Activated naive CD8-positive, alpha-beta T cell treated with anti-CD3 and anti-CD28 coated beads, Interleukin-2, amount 50 U/mL, for 24 hours (primary cell): ENCODE data around the gene TTLL5.

Source experiments
- ATAC-seq: fragments of 150-1000 bp; cut with Tn5 transposase; one replicate; pipeline ENCODE4 v1.10.0; 2021
- DNase-seq: peaks from one replicate; pipeline ENCODE4 v3.0.0; 2021
- H3K27ac Mint-ChIP-seq: one replicate; pipeline ENCODE4 v1.8.0; 2021; ENCODE audit warnings: mild to moderate bottlenecking, mixed read lengths
- H3K27me3 Mint-ChIP-seq: one replicate; pipeline ENCODE4 v1.8.0; 2021; ENCODE audit warnings: mixed read lengths
- H3K36me3 Mint-ChIP-seq: one replicate; pipeline ENCODE4 v1.8.0; 2021; ENCODE audit warnings: low read depth, mixed read lengths
- H3K4me1 Mint-ChIP-seq: one replicate; pipeline ENCODE4 v1.8.0; 2021; ENCODE audit warnings: mixed read lengths
- H3K4me3 Mint-ChIP-seq: one replicate; pipeline ENCODE4 v1.8.0; 2021; ENCODE audit warnings: mild to moderate bottlenecking, moderate library complexity, mixed read lengths
- H3K9me3 Mint-ChIP-seq: one replicate; pipeline ENCODE4 v1.8.0; 2021; ENCODE audit warnings: mixed read lengths

TTLL5 gene

DNA sequence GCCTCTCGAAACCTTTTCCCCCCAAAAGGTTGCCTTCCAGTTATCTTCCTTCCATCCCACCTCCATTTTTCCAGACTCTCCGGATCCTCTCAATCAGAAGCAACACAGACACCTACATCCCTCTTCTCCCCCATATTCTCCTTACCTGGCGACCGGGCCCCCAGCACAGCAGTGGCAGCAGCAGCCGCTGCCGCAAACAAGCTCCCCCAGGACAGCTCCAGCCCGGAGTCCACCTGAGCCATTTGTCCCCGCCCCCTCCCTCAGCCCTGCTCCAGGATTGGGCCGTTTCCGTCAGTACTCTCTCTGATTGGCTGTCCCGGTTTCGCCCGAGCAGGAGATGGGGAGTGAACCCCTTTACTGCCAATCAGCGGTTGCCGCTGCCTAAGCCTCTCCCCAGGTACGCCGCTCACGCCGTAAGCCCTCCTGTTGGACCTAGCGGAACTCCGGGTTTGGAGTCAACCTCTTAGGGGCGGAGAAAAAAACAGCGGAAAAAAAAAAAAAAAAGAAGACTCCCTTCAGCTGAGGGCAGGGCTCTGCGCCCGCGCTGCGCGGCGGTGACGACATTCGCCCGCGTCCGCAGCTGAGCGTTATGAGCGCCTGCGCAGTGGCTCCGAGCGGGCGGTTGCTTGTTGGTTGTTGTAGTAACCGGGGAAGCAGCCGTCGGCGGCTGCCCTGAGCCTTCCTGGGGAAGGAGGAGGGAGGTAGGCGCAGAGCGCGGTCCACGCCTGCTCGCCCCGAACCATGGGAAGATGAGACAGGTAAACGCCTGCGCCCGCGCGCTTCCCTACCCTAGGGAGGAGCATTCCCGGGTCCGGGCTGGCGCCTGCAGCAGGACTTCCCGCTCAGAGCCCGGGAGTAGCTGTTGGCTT, at the start of gene TTLL5, which contains the start of gene ERG28:
Gene TTLL5 (plus strand): TSS at position 617 of the 869 bp plus-strand sequence. CDS start 1,904 bp downstream, outside the sequence.
Gene ERG28 (minus strand): TSS at position 247 of the 869 bp plus-strand sequence. CDS start 3,374 bp downstream, outside the sequence.
- peak within 1 kb of the TSS; percentile 91 for H3K27ac Mint-ChIP-seq
- peaks cover 29% of the 10 kb centered on the region for H3K4me1 Mint-ChIP-seq
- peak within 1 kb of the TSS; percentile 94 for H3K4me3 Mint-ChIP-seq
- ATAC-seq (peak; percentile 100), DNase-seq (peak; percentile 94)
- H3K36me3 Mint-ChIP-seq: peaks cover 7% of the 10 kb centered on the region
- no peaks in the 10 kb centered on the region for H3K9me3 Mint-ChIP-seq
- H3K27me3 Mint-ChIP-seq: peaks cover 3% of the 10 kb centered on the region

GRCh38 chr14:75612157-75612556, 48.9 kb upstream of the TTLL5 start:
- no peaks in the 10 kb centered on the region for H3K27me3 Mint-ChIP-seq
- no peaks in the 10 kb centered on the region for H3K36me3 Mint-ChIP-seq
- peaks cover 3% of the 10 kb centered on the region for H3K4me1 Mint-ChIP-seq

DNA sequence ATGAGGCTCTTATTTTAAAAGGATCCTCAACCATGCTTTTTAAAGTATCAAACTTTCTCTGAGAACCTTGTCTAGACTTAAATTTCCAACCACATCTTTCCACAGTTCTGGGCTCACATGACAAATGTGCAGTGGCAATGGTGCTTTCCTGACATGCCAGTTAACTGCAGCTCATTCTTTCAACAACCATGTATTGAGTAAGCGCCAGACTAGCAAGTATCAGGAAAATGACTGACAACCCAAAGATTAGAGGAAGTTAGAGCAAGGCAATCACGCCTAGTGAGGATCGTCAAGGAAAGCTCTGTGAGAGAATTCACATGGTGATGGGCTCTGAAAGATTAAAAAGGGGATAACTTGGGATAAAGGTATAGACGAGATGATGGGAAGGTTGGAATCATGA, 46.9 kb upstream of the TTLL5 start:
- no peaks in the 10 kb centered on the region for H3K36me3 Mint-ChIP-seq
- H3K4me3 Mint-ChIP-seq: no peak overlapping the region
- ATAC-seq (no peak), DNase-seq (no peak)
- H3K27ac Mint-ChIP-seq: no peak overlapping the region
- H3K9me3 Mint-ChIP-seq: no peaks in the 10 kb centered on the region
- H3K27me3 Mint-ChIP-seq: no peaks in the 10 kb centered on the region
- peaks cover 3% of the 10 kb centered on the region for H3K4me1 Mint-ChIP-seq

More at GRCh38 chr14:75612157-75612556, 48.9 kb upstream of the TTLL5 start:
- Mint-ChIP-seq H3K27ac (no peak overlapping the region), H3K4me3 (no peak overlapping the region), H3K9me3 (peaks cover 6% of the 10 kb centered on the region)
- ATAC-seq (no peak), DNase-seq (no peak)

DNA sequence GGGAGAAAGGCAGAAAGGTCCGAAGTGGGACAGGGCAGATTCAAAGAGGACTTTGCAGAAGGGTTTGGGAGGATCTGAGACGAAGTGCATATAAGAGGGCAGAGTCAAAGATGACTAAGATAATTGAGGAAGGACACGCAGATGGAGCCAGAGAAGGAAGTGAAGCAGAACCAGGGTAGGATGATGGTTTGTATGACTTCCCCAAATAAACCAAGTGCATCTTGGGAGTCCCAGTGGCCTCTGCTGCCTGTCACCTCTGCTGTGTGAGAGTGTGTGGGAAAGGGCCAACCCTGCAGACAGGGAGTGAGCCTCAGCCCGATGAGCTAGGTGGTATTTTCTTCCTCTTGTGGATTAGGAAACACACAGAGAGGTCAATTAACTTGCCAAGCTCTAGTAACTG, 45.8 kb upstream of the TTLL5 start:
- DNase-seq (no peak), ATAC-seq (peak; percentile 43)
- Mint-ChIP-seq H3K27me3 (no peaks in the 10 kb centered on the region), H3K9me3 (no peaks in the 10 kb centered on the region), H3K27ac (no peak overlapping the region), H3K36me3 (no peaks in the 10 kb centered on the region), H3K4me1 (peaks cover 3% of the 10 kb centered on the region), H3K4me3 (no peak overlapping the region)

GRCh38 chr14:75619548-75619947, 41.5 kb upstream of the TTLL5 start:
- Mint-ChIP-seq H3K27me3 (no peaks in the 10 kb centered on the region), H3K4me3 (no peak overlapping the region), H3K27ac (no peak overlapping the region), H3K9me3 (no peaks in the 10 kb centered on the region), H3K36me3 (no peaks in the 10 kb centered on the region), H3K4me1 (peaks cover 3% of the 10 kb centered on the region)
- ATAC-seq: no peak
- no peak for DNase-seq

DNA sequence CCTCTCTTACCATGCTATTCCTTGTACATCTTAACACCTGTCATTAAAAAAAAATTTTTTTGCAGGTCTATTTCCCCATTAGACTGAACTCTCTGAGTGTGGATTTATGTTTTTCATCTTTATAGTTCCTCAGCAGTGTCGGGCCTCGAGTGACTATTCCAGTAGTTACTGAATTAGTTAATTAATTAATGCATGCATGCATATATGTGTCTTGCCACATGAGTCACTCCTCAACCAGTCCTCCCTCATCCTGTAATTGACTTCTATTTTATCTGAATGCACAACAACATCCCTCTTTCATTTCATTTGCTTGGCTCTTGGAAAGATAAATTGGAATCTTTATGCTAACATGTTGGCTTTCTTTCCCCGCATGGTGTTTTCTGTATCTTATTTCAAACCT, 36.0 kb upstream of the TTLL5 start:
- ATAC-seq (no peak), DNase-seq (no peak)
- H3K27me3 Mint-ChIP-seq: no peaks in the 10 kb centered on the region
- no peaks in the 10 kb centered on the region for H3K36me3 Mint-ChIP-seq
- no peaks in the 10 kb centered on the region for H3K9me3 Mint-ChIP-seq
- no peak overlapping the region for H3K4me3 Mint-ChIP-seq
- no peaks in the 10 kb centered on the region for H3K4me1 Mint-ChIP-seq
- no peak overlapping the region for H3K27ac Mint-ChIP-seq

DNA sequence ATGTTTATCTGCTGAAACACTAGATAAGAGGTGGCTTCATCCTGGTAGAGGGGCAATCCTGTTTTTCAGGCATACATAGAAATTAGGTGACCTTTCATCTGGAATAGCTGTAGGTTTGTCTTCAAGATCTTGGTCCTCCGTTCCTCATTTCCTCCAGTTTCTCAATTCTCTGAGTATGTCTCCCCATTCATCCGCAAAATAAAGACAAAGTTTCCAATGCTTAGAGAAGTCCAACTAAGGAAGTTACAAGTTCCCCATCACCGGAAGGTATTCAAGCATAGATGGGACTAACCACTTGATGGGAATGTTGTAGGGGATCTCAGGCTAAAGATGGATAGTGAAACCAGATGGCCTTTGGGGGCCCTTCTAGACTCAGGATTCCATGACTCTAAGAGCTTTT, 34.6 kb upstream of the TTLL5 start:
- no peaks in the 10 kb centered on the region for H3K27me3 Mint-ChIP-seq
- H3K27ac Mint-ChIP-seq: no peak overlapping the region
- H3K9me3 Mint-ChIP-seq: no peaks in the 10 kb centered on the region
- H3K4me3 Mint-ChIP-seq: no peak overlapping the region
- ATAC-seq: no peak
- DNase-seq: no peak
- H3K4me1 Mint-ChIP-seq: no peaks in the 10 kb centered on the region
- no peaks in the 10 kb centered on the region for H3K36me3 Mint-ChIP-seq

GRCh38 chr14:75626863-75627262, 34.2 kb upstream of the TTLL5 start:
- Mint-ChIP-seq H3K4me3 (no peak overlapping the region), H3K27ac (no peak overlapping the region), H3K27me3 (no peaks in the 10 kb centered on the region), H3K36me3 (no peaks in the 10 kb centered on the region), H3K4me1 (no peaks in the 10 kb centered on the region), H3K9me3 (no peaks in the 10 kb centered on the region)
- no peak for ATAC-seq
- no peak for DNase-seq

- H3K9me3 Mint-ChIP-seq: no peaks in the 10 kb centered on the region
- H3K27ac Mint-ChIP-seq: no peak overlapping the region
- no peak for ATAC-seq
- H3K4me3 Mint-ChIP-seq: no peak overlapping the region
- H3K36me3 Mint-ChIP-seq: no peaks in the 10 kb centered on the region
- no peak for DNase-seq
- no peaks in the 10 kb centered on the region for H3K27me3 Mint-ChIP-seq
- no peaks in the 10 kb centered on the region for H3K4me1 Mint-ChIP-seq
Measured at GRCh38 chr14:75627406-75627805, 33.6 kb upstream of the TTLL5 start.

- Mint-ChIP-seq H3K27me3 (no peaks in the 10 kb centered on the region), H3K4me3 (no peak overlapping the region), H3K27ac (no peak overlapping the region), H3K9me3 (no peaks in the 10 kb centered on the region), H3K4me1 (no peaks in the 10 kb centered on the region), H3K36me3 (no peaks in the 10 kb centered on the region)
- DNase-seq (no peak), ATAC-seq (no peak)
Measured at GRCh38 chr14:75628816-75629215, 32.2 kb upstream of the TTLL5 start.

DNA sequence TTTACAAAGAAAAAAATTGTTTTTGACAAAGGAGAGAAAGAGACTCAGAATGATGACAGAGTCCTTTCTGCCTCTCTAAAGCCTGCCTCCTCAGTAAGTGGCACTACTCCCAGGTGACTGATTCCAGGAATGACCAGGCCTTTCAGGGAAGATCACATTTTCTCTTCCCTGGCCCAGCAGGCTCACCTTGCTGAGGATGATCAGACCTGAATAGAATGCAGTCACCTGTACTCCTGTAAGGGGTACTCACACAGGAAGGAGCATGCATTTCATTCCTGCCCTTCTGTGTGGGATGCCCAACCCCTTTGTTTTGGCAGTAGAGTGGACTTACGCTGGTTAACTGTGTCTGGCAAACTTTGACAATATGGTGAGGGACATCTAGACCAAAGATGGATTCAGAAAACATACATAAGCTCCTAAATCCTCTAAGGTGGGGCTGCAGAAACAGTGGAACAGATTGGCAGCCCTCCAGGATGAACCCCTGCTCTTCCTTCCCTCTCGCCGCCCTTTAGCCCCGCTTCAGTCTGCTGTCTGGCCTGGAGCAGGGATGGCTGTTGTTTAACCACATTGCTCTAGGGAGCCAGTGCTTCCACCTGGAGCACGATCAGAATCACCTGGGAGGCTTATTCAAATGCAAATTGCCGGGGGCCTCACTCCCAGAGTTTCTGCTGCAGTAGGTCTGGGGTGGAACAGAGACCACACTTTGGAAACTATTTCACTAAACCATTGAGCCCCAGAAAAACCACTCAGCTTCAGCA, 30.2 kb upstream of the TTLL5 start:
- Mint-ChIP-seq H3K27ac (no peak overlapping the region), H3K9me3 (no peaks in the 10 kb centered on the region), H3K36me3 (no peaks in the 10 kb centered on the region), H3K4me1 (no peaks in the 10 kb centered on the region), H3K4me3 (no peak overlapping the region), H3K27me3 (no peaks in the 10 kb centered on the region)
- DNase-seq (no peak), ATAC-seq (no peak)

DNA sequence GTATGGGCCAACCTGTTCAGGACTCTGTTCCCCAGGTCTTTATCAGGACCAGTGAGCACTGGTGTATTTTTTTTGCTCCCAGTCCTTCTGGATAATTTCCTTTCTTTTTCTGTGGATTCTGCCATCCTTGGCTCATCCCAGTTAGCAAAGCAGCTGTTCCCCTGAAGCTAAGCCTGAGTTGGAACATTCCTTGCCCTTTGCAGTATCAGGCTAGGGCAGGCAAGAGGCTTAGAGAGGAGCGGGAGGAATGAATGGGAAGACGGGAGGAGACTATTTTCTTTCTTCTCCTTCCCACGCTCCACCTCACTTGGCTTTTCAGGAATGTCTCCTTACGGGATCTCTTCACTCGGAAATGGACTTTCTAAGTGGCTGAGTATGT, 29.6 kb upstream of the TTLL5 start:
- H3K4me1 Mint-ChIP-seq: no peaks in the 10 kb centered on the region
- no peak overlapping the region for H3K27ac Mint-ChIP-seq
- H3K27me3 Mint-ChIP-seq: no peaks in the 10 kb centered on the region
- H3K9me3 Mint-ChIP-seq: no peaks in the 10 kb centered on the region
- H3K4me3 Mint-ChIP-seq: no peak overlapping the region
- DNase-seq (no peak), ATAC-seq (no peak)
- H3K36me3 Mint-ChIP-seq: no peaks in the 10 kb centered on the region

DNA sequence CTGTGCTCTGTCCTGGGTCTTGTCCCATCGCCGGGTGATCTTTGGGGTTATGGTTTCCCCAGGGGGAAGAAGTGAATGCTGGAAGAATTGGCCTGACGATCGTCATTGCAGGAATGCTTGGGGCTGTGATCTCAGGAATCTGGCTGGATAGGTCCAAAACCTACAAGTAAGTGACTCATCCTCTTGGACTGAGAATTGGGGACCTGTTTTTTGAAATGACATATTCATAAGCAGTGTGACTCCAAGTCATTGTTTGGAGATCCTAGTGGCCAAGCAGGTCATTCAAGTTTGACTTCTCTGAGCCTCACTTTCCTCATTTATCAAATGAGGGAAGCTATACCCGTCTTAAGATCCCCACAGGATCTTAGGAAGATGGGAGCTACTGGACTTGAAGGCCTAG, 26.2 kb upstream of the TTLL5 start:
- no peak for ATAC-seq
- Mint-ChIP-seq H3K27ac (no peak overlapping the region), H3K36me3 (no peaks in the 10 kb centered on the region), H3K27me3 (no peaks in the 10 kb centered on the region), H3K4me3 (no peak overlapping the region), H3K4me1 (no peaks in the 10 kb centered on the region), H3K9me3 (no peaks in the 10 kb centered on the region)
- DNase-seq: no peak

GRCh38 chr14:75636100-75636692, 24.9 kb upstream of the TTLL5 start:
- Mint-ChIP-seq H3K27ac (no peak overlapping the region), H3K36me3 (no peaks in the 10 kb centered on the region), H3K4me1 (no peaks in the 10 kb centered on the region), H3K9me3 (no peaks in the 10 kb centered on the region), H3K4me3 (no peak overlapping the region), H3K27me3 (no peaks in the 10 kb centered on the region)
- DNase-seq: no peak
- ATAC-seq: no peak

DNA sequence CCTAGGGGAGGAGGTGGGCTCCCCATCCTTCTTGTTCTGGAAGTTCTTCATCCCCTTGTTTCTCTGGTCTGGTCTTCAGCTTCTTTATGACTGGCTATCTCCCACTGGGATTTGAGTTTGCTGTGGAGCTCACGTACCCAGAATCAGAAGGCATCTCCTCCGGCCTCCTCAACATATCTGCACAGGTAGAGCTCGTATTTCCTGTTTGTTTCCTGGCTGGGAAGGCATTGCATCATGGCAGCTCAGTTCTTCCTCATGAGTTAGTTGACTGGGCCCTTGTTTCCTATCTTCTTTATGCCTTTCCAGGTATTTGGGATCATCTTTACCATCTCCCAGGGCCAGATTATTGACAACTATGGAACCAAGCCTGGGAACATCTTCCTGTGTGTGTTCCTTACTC, 20.2 kb upstream of the TTLL5 start:
- Mint-ChIP-seq H3K36me3 (no peaks in the 10 kb centered on the region), H3K4me1 (no peaks in the 10 kb centered on the region), H3K9me3 (no peaks in the 10 kb centered on the region), H3K27ac (no peak overlapping the region), H3K4me3 (no peak overlapping the region), H3K27me3 (no peaks in the 10 kb centered on the region)
- ATAC-seq (no peak), DNase-seq (no peak)
